ENCODE data around the gene PRLR. TPM values are rescaled to one million over a fixed set of nuclear protein-coding genes. Genes with fewer than 3 reads are reported as not detected.
"Not testable (repeated sequence)": the region's sequence is repeated elsewhere in the genome, so short reads cannot be mapped to it uniquely, and the experiment has no call there.

Gene PRLR
- total RNA-seq, 1 donor from 2014 or later: under 0.01 TPM

GRCh38 chr5:35129921-35130485 is 100.3 kb downstream of the PRLR start:
- no peak for DNase-seq (ENCODE audit: low read depth in 2 of 2)

GRCh38 chr5:35129276-35129675 is 101.0 kb downstream of the PRLR start:
- DNase-seq (ENCODE audit: low read depth in 2 of 2): no peak

- no peak for DNase-seq (ENCODE audit: low read depth in 2 of 2)
Measured at GRCh38 chr5:35127006-35127405, 103.3 kb downstream of the PRLR start.

- no peak for DNase-seq (ENCODE audit: low read depth in 2 of 2)
Measured at GRCh38 chr5:35125746-35126145, 104.5 kb downstream of the PRLR start.

GRCh38 chr5:35124932-35125331 is 105.4 kb downstream of the PRLR start:
- no peak for DNase-seq (ENCODE audit: low read depth in 2 of 2)

GRCh38 chr5:35122819-35123218 is 107.5 kb downstream of the PRLR start:
- no peak for DNase-seq (ENCODE audit: low read depth in 2 of 2)

- no peak for DNase-seq (ENCODE audit: low read depth in 2 of 2)
Measured at GRCh38 chr5:35120715-35121114, 109.6 kb downstream of the PRLR start.

- DNase-seq (ENCODE audit: low read depth in 2 of 2): peak in 1 of 2 donors; percentile 13
Measured at GRCh38 chr5:35117967-35118366, 112.3 kb downstream of the PRLR start.

GRCh38 chr5:35115920-35116319 is 114.4 kb downstream of the PRLR start:
- DNase-seq (ENCODE audit: low read depth in 2 of 2): no peak

GRCh38 chr5:35114698-35115097 is 115.6 kb downstream of the PRLR start:
- DNase-seq (ENCODE audit: low read depth in 2 of 2): no peak

GRCh38 chr5:35112300-35112699 is 118.0 kb downstream of the PRLR start:
- no peak for DNase-seq (ENCODE audit: low read depth in 2 of 2)

GRCh38 chr5:35104550-35104949 is 125.7 kb downstream of the PRLR start:
- not testable (repeated sequence) for DNase-seq (ENCODE audit: low read depth in 2 of 2)

GRCh38 chr5:35103637-35104299 is 126.5 kb downstream of the PRLR start:
- no peak for DNase-seq (ENCODE audit: low read depth in 2 of 2)

- DNase-seq (ENCODE audit: low read depth in 2 of 2): not testable (repeated sequence)
Measured at GRCh38 chr5:35101720-35102119, 128.6 kb downstream of the PRLR start.

- no peak for DNase-seq (ENCODE audit: low read depth in 2 of 2)
Measured at GRCh38 chr5:35101016-35101415, 129.3 kb downstream of the PRLR start.

GRCh38 chr5:35098214-35098613 is 132.1 kb downstream of the PRLR start:
- no peak for DNase-seq (ENCODE audit: low read depth in 2 of 2)

GRCh38 chr5:35096932-35097331 is 133.4 kb downstream of the PRLR start:
- DNase-seq (ENCODE audit: low read depth in 2 of 2): no peak

GRCh38 chr5:35096216-35096615 is 134.1 kb downstream of the PRLR start:
- no peak for DNase-seq (ENCODE audit: low read depth in 2 of 2)

- no peak for DNase-seq (ENCODE audit: low read depth in 2 of 2)
Measured at GRCh38 chr5:35095366-35095765, 134.9 kb downstream of the PRLR start.

- no peak for DNase-seq (ENCODE audit: low read depth in 2 of 2)
Measured at GRCh38 chr5:35094948-35095347, 135.3 kb downstream of the PRLR start.

GRCh38 chr5:35092703-35093102 is 137.6 kb downstream of the PRLR start:
- DNase-seq (ENCODE audit: low read depth in 2 of 2): no peak

GRCh38 chr5:35091704-35092103 is 138.6 kb downstream of the PRLR start:
- no peak for DNase-seq (ENCODE audit: low read depth in 2 of 2)
